ENCODE data around the gene RPS6KL1. TPM values are rescaled to one million over a fixed set of nuclear protein-coding genes. Genes with fewer than 3 reads are reported as not detected.

The RPS6KL1 gene
- polyA plus RNA-seq, 2 of the 4 experiments (the other 2 are of a cell fraction), result 0.32 to 0.99 TPM

DNA sequence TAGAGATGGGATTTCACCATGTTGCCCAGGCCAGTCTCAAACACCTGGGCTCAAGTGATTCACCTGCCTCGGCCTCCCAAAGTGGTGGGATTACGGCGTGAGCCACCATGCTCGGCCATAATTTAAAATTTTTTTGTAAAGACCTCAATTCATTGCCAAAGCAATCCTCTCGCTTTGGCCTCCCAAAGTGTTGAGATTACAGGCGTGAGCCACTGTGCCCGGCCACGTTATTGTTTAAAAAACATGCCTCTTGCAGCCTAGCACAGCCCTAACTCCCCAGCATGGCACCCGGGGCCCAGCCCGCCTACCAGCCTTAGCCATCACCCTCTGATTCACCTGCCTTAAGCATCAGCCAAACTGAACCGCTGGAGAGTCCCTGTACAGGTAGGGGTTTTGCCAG, 13.1 kb upstream of the RPS6KL1 start:
- no peak overlapping the region for H3K4me2 ChIP-seq
- TF ChIP-seq RARB (CRISPR knock-in tag; IDR thresholded peaks at IDR 0.05), result no peak
- TF ChIP-seq KDM1A (IDR thresholded peaks at IDR 0.05; ENCODE audit: low read depth), result no peak
- WGBS (ENCODE audit: missing lambda C conversion rate), result 83% methylated on average over 11 of the region's 11 CpGs
- POLR2A ChIA-PET, result interaction anchor here (0.6 kb wide), 1 partner anchor 72 kb away, joined by 3 read pairs; no protein-coding TSS in a partner anchor
- CTCF ChIA-PET, result interaction anchor here (0.9 to 6.2 kb wide), 5 partner anchors 10 to 152 kb away, joined by 3 to 50 read pairs (median 4); no protein-coding TSS in a partner anchor
- DNase-seq (ENCODE audit: low read depth in 1 of 2, low spot score in 1 of 2) (no peak), FAIRE-seq (no peak), ATAC-seq (no peak)
- no peak overlapping the region for H3K27ac ChIP-seq
- peaks cover 12% of the 10 kb centered on the region for H3K4me1 ChIP-seq
- no peaks in the 10 kb centered on the region for H3K9me3 ChIP-seq
- no peak overlapping the region for H3K4me3 ChIP-seq

DNA sequence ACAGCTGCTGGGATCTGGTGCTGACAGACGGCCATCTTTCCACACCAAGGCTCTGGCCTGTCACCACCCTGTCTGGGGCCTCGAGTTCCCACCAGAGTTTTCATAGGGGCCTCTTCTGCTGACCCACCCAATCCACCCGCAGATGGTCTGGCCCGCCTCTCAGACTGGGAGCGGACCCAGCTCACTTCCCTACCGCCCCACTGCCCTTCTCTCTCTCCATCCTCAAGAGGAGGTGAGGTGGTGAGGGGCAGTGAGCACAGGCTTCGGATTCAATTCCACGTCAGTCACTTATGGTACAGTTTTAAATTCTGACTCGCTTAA, 12.3 kb upstream of the RPS6KL1 start:
- ChIA-PET CTCF (interaction anchor here (0.7 to 6.2 kb wide), 5 partner anchors 11 to 365 kb away, joined by 3 to 50 read pairs (median 4); no protein-coding TSS in a partner anchor), POLR2A (no interaction called here)
- 76% methylated on average over 9 of the region's 9 CpGs for WGBS (ENCODE audit: missing lambda C conversion rate)
- no peak for ATAC-seq
- H3K4me2 ChIP-seq, result no peak overlapping the region
- no peaks in the 10 kb centered on the region for H3K9me3 ChIP-seq
- TF ChIP-seq, protein P1, sequence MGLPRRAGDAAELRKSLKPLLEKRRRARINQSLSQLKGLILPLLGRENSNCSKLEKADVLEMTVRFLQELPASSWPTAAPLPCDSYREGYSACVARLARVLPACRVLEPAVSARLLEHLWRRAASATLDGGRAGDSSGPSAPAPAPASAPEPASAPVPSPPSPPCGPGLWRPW (IDR thresholded peaks at IDR 0.05), result no peak
- TF ChIP-seq ZSCAN20 (CRISPR knock-in tag; IDR thresholded peaks at IDR 0.05) (no peak), NPAS2 (CRISPR knock-in tag; IDR thresholded peaks at IDR 0.05; ENCODE audit: borderline replicate concordance) (no peak), HEYL (CRISPR knock-in tag; IDR thresholded peaks at IDR 0.05) (no peak), FOSL2 (IDR thresholded peaks at IDR 0.05) (no peak), FOSL2 (CRISPR knock-in tag; IDR thresholded peaks at IDR 0.05) (no peak), EHF (CRISPR knock-in tag; IDR thresholded peaks at IDR 0.05) (no peak)
- TF ChIP-seq, protein P2, sequence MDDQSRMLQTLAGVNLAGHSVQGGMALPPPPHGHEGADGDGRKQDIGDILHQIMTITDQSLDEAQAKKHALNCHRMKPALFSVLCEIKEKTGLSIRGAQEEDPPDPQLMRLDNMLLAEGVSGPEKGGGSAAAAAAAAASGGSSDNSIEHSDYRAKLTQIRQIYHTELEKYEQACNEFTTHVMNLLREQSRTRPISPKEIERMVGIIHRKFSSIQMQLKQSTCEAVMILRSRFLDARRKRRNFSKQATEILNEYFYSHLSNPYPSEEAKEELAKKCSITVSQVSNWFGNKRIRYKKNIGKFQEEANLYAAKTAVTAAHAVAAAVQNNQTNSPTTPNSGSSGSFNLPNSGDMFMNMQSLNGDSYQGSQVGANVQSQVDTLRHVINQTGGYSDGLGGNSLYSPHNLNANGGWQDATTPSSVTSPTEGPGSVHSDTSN (IDR thresholded peaks at IDR 0.05), result no peak
- no peak for FAIRE-seq
- no peak overlapping the region for H3K27ac ChIP-seq
- H3K4me3 ChIP-seq, result no peak overlapping the region
- peaks cover 11% of the 10 kb centered on the region for H3K4me1 ChIP-seq
- DNase-seq (ENCODE audit: low read depth in 1 of 2, low spot score in 1 of 2), result no peak

DNA sequence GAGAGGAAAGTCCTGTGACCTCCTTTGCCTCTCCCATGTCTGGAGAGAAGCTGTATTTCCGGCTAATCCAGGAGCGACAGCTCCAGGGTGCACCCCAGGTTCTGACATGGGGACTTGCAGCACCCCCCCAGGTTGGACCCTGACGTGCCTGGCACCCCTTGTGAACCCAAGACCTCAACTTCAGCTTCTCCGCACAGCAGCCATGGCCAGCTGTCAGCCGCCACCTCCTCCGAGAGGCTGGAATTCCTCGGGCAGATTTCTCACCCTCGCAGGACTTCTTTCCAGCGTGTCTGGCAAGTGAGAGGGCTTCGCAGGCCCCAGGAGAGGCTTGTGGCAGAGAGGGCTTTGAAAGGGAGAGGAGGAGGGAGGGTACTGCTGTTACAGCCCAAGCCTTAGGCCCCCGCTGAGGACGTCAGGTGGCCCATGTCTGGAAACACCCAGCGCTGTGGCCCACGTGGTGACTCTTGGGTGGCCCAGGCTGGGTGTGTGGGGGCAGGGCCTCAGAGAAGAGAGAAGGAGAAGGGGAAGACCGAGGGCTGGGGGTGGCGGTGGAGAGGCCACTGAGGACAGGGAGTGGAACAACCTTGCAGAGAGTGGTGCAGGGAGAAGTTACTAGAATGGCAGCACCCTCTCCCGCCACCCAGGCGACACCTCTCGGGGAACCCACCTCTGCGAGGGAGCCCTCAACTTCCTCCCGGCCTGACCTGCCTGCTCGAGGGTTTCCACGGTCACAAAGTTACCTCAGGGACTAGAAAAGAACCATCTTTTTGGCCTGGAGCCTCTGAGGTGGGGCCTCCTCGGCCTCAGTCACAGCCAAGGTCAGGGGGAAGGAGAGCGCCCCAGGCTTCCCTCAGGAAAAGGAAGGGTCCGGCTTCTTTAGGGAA, 11.7 kb upstream of the RPS6KL1 start:
- CTCF ChIA-PET, result interaction anchor here (0.7 to 6.2 kb wide), 7 partner anchors 12 to 365 kb away, joined by 3 to 50 read pairs (median 3); no protein-coding TSS in a partner anchor
- no peak; a peak in 1 of 6 replicates for ATAC-seq
- Histone ChIP-seq H3K9me3 (no peaks in the 10 kb centered on the region), H3K4me1 (peaks cover 5% of the 10 kb centered on the region), H3K4me3 (no peak overlapping the region), H3K27ac (no peak overlapping the region), H3K4me2 (no peak overlapping the region)
- POLR2A ChIA-PET, result no interaction called here
- no peak for FAIRE-seq
- no peak for DNase-seq (ENCODE audit: low read depth in 1 of 2, low spot score in 1 of 2)
- WGBS (ENCODE audit: missing lambda C conversion rate), result 77% methylated on average over 26 of the region's 26 CpGs
- TF ChIP-seq, protein P3, sequence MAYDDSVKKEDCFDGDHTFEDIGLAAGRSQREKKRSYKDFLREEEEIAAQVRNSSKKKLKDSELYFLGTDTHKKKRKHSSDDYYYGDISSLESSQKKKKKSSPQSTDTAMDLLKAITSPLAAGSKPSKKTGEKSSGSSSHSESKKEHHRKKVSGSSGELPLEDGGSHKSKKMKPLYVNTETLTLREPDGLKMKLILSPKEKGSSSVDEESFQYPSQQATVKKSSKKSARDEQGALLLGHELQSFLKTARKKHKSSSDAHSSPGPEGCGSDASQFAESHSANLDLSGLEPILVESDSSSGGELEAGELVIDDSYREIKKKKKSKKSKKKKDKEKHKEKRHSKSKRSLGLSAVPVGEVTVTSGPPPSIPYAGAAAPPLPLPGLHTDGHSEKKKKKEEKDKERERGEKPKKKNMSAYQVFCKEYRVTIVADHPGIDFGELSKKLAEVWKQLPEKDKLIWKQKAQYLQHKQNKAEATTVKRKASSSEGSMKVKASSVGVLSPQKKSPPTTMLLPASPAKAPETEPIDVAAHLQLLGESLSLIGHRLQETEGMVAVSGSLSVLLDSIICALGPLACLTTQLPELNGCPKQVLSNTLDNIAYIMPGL (CRISPR knock-in tag; IDR thresholded peaks at IDR 0.05; ENCODE audit: borderline replicate concordance), result no peak
- TF ChIP-seq, protein P4, sequence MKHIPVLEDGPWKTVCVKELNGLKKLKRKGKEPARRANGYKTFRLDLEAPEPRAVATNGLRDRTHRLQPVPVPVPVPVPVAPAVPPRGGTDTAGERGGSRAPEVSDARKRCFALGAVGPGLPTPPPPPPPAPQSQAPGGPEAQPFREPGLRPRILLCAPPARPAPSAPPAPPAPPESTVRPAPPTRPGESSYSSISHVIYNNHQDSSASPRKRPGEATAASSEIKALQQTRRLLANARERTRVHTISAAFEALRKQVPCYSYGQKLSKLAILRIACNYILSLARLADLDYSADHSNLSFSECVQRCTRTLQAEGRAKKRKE (CRISPR knock-in tag; IDR thresholded peaks at IDR 0.05; ENCODE audit: low read depth), result no peak
- TF ChIP-seq, protein P5, sequence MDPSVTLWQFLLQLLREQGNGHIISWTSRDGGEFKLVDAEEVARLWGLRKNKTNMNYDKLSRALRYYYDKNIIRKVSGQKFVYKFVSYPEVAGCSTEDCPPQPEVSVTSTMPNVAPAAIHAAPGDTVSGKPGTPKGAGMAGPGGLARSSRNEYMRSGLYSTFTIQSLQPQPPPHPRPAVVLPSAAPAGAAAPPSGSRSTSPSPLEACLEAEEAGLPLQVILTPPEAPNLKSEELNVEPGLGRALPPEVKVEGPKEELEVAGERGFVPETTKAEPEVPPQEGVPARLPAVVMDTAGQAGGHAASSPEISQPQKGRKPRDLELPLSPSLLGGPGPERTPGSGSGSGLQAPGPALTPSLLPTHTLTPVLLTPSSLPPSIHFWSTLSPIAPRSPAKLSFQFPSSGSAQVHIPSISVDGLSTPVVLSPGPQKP (IDR thresholded peaks at IDR 0.05; ENCODE audit: low read depth, low read length), result no peak
- TF ChIP-seq, protein P6, sequence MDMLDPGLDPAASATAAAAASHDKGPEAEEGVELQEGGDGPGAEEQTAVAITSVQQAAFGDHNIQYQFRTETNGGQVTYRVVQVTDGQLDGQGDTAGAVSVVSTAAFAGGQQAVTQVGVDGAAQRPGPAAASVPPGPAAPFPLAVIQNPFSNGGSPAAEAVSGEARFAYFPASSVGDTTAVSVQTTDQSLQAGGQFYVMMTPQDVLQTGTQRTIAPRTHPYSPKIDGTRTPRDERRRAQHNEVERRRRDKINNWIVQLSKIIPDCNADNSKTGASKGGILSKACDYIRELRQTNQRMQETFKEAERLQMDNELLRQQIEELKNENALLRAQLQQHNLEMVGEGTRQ (IDR thresholded peaks at IDR 0.05), result no peak
- TF ChIP-seq TP53 (CRISPR knock-in tag; IDR thresholded peaks at IDR 0.05) (no peak), KDM5A (IDR thresholded peaks at IDR 0.05) (no peak), SREBF2 (IDR thresholded peaks at IDR 0.05) (no peak), ZNF302 (CRISPR knock-in tag; IDR thresholded peaks at IDR 0.05) (no peak), JUNB (IDR thresholded peaks at IDR 0.05) (no peak), CBX8 (IDR thresholded peaks at IDR 0.05) (no peak), ZFP36 (IDR thresholded peaks at IDR 0.05; ENCODE audit: borderline replicate concordance, partially characterized antibody) (no peak), RAD21 (conservative IDR thresholded peaks at IDR 0.05 in 1 of 2, IDR thresholded peaks at IDR 0.05 in 1 of 2) (no peak), BHLHE40 (IDR thresholded peaks at IDR 0.05; ENCODE audit: low read depth, low read length) (no peak), FOXS1 (CRISPR knock-in tag; IDR thresholded peaks at IDR 0.05) (no peak), SMC3 (IDR thresholded peaks at IDR 0.05) (no peak)
- TF ChIP-seq, protein P7, sequence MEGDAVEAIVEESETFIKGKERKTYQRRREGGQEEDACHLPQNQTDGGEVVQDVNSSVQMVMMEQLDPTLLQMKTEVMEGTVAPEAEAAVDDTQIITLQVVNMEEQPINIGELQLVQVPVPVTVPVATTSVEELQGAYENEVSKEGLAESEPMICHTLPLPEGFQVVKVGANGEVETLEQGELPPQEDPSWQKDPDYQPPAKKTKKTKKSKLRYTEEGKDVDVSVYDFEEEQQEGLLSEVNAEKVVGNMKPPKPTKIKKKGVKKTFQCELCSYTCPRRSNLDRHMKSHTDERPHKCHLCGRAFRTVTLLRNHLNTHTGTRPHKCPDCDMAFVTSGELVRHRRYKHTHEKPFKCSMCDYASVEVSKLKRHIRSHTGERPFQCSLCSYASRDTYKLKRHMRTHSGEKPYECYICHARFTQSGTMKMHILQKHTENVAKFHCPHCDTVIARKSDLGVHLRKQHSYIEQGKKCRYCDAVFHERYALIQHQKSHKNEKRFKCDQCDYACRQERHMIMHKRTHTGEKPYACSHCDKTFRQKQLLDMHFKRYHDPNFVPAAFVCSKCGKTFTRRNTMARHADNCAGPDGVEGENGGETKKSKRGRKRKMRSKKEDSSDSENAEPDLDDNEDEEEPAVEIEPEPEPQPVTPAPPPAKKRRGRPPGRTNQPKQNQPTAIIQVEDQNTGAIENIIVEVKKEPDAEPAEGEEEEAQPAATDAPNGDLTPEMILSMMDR (IDR thresholded peaks at IDR 0.05), result no peak

All from A549 (cell line).